SU-DHL-6 (cell line): ENCODE data around the gene CLBA1.

Source experiments
- H2AFZ ChIP-seq: fragments of 200-600 bp; sonication (generic); 2 replicates; pipeline ENCODE4 v1.6.1; 2014; ENCODE audit warnings: low read depth, mild to moderate bottlenecking, moderate library complexity, mixed read lengths, antibody characterized with exemption, low read length; ENCODE audit not compliant: severe bottlenecking
- H3F3A ChIP-seq: fragments of 200-600 bp; shearing (Covaris generic); 2 replicates; pipeline ENCODE4 v1.6.0; 2016; ENCODE audit warnings: antibody characterized with exemption, mild to moderate bottlenecking; ENCODE audit not compliant: insufficient read depth
- H3K27ac ChIP-seq: fragments of 200-600 bp; sonication (generic); 2 replicates; pipeline ENCODE4 v1.5.1; 2016; ENCODE audit warnings: low read depth, mild to moderate bottlenecking, low read length, moderate library complexity, mixed read lengths
- H3K27me3 ChIP-seq: fragments of 200-600 bp; sonication (generic), shearing (Covaris generic); 2 replicates; pipeline ENCODE4 v1.6.0; 2014; ENCODE audit warnings: mild to moderate bottlenecking, low read length
- H3K36me3 ChIP-seq: fragments of 200-600 bp; sonication (generic); 2 replicates; pipeline ENCODE4 v1.6.1; 2014; ENCODE audit warnings: mild to moderate bottlenecking, low read length, mixed read lengths
- H3K4me2 ChIP-seq: fragments of 300-600, 200-600 bp; shearing (Covaris generic), sonication (generic); 2 replicates; pipeline ENCODE4 v1.6.0; 2014; ENCODE audit warnings: low read length, low read depth, mild to moderate bottlenecking; ENCODE audit not compliant: poor library complexity, severe bottlenecking
- H3K4me3 ChIP-seq: fragments of 200-600 bp; sonication (generic); 2 replicates; pipeline ENCODE4 v1.5.1; 2014; ENCODE audit warnings: antibody characterized with exemption, low read length, mild to moderate bottlenecking, mixed read lengths; ENCODE audit not compliant: insufficient read depth, poor library complexity, severe bottlenecking
- H3K79me2 ChIP-seq: fragments of 200-600 bp; sonication (generic); 2 replicates; pipeline ENCODE4 v1.6.1; 2014; ENCODE audit warnings: mild to moderate bottlenecking, low read length, moderate library complexity; ENCODE audit not compliant: insufficient read depth
- H3K9ac ChIP-seq: fragments of 200-600 bp; sonication (generic); 2 replicates; pipeline ENCODE4 v1.7.0; 2014; ENCODE audit warnings: mild to moderate bottlenecking, low read length
- H3K9me2 ChIP-seq: fragments of 200-600 bp; sonication (generic); replicated peaks from 2 replicates; pipeline ENCODE4 v1.6.1; 2014; ENCODE audit warnings: low read length; ENCODE audit not compliant: insufficient read depth
- H3K9me3 ChIP-seq: fragments of 200-600 bp; sonication (generic); 2 replicates; pipeline ENCODE4 v1.6.1; 2014; ENCODE audit warnings: low read length, mixed read lengths; ENCODE audit not compliant: insufficient read depth
- H4K20me1 ChIP-seq: fragments of 200-600 bp; sonication (generic); 2 replicates; pipeline ENCODE4 v1.6.1; 2014; ENCODE audit warnings: low read depth, mild to moderate bottlenecking, antibody characterized with exemption, low read length, moderate library complexity, mixed read lengths
- EZH2phosphoT487 ChIP-seq: fragments of 200-600 bp; sonication (generic), shearing (Covaris generic); conservative IDR thresholded peaks from 2 replicates; pipeline ENCODE4 v1.6.1; 2018; ENCODE audit warnings: mild to moderate bottlenecking, antibody characterized with exemption, low read length, moderate library complexity, mixed read lengths
- TF ChIP-seq, protein P1 (sequence below): fragments of 200-600 bp; sonication (generic); IDR thresholded peaks from one replicate; pipeline ENCODE4 v1.5.1; 2017; ENCODE audit warnings: antibody characterized with exemption, mild to moderate bottlenecking, low read length, moderate library complexity; ENCODE audit not compliant: insufficient read depth, poor library complexity, severe bottlenecking

CLBA1 gene

DNA sequence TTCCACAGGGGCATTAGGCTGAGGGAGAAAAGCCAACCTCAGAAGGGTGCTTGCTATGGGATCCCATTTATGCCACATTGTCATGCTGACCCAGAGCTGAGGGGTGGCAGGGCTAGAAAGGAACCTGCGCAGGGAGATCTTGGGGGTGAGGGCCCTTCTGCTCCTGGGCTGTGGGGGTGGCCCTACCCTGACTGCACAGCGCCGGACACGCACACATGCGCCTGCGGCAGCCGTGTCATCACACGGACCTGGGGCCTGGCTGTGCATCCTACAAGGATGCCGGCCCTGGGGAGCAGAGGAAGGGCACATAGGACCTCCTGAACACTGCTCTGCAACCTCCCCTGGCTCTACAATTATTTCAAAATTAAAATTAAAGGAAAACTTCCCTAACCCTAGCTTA is 28.4 kb downstream of the CLBA1 start:
- Histone ChIP-seq H3K4me2 (peak overlapping the region; percentile 90), H3K36me3 (peaks cover 8% of the 10 kb centered on the region), H3K9ac (peak overlapping the region; percentile 100)

DNA sequence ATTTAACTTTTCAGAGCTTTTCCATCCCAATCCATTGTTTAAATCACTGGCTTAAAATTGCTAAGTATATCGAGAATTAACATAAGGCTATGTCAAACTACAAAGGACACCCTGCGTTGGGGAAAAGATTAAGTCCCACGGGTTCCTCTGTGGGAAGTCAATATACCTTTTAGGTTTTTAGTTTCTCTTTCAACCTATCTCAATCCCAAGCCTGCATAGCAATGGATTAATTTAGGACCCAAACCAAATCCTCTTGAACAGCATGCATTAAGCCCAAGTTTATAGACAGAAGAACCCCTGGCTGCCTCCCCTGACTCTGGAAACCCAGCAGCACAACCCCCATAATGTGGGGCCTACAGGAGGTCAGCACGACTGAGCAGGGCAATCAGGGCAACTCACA is 29.0 kb downstream of the CLBA1 start:
- Histone ChIP-seq H3K9me2 (no peaks in the 10 kb centered on the region), H3K9ac (peak overlapping the region; percentile 100), H3K4me2 (peak overlapping the region; percentile 90), H3K27me3 (no peaks in the 10 kb centered on the region), H3K36me3 (peaks cover 7% of the 10 kb centered on the region), H3F3A (peaks cover 18% of the 10 kb centered on the region), H3K27ac (peak overlapping the region; percentile 50), H3K4me3 (peak overlapping the region; percentile 37), H2AFZ (no peak overlapping the region), H3K9me3 (no peaks in the 10 kb centered on the region), H4K20me1 (peaks cover 55% of the 10 kb centered on the region), H3K79me2 (peaks cover 100% of the 10 kb centered on the region)
- TF ChIP-seq EZH2phosphoT487: no peak
- TF ChIP-seq, protein P1, sequence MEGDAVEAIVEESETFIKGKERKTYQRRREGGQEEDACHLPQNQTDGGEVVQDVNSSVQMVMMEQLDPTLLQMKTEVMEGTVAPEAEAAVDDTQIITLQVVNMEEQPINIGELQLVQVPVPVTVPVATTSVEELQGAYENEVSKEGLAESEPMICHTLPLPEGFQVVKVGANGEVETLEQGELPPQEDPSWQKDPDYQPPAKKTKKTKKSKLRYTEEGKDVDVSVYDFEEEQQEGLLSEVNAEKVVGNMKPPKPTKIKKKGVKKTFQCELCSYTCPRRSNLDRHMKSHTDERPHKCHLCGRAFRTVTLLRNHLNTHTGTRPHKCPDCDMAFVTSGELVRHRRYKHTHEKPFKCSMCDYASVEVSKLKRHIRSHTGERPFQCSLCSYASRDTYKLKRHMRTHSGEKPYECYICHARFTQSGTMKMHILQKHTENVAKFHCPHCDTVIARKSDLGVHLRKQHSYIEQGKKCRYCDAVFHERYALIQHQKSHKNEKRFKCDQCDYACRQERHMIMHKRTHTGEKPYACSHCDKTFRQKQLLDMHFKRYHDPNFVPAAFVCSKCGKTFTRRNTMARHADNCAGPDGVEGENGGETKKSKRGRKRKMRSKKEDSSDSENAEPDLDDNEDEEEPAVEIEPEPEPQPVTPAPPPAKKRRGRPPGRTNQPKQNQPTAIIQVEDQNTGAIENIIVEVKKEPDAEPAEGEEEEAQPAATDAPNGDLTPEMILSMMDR: no peak

More for the DNA sequence above, 28.4 kb downstream of the CLBA1 start:
- peak overlapping the region; percentile 50 for H3K27ac ChIP-seq
- H3K9me3 ChIP-seq: no peaks in the 10 kb centered on the region
- no peaks in the 10 kb centered on the region for H3K27me3 ChIP-seq
- H2AFZ ChIP-seq: no peak overlapping the region
- no peaks in the 10 kb centered on the region for H3K9me2 ChIP-seq
- TF ChIP-seq, protein P1: no peak
- no peak for TF ChIP-seq EZH2phosphoT487
- H4K20me1 ChIP-seq: peaks cover 56% of the 10 kb centered on the region
- H3K4me3 ChIP-seq: no peak overlapping the region
- peaks cover 100% of the 10 kb centered on the region for H3K79me2 ChIP-seq
- H3F3A ChIP-seq: peaks cover 18% of the 10 kb centered on the region

DNA sequence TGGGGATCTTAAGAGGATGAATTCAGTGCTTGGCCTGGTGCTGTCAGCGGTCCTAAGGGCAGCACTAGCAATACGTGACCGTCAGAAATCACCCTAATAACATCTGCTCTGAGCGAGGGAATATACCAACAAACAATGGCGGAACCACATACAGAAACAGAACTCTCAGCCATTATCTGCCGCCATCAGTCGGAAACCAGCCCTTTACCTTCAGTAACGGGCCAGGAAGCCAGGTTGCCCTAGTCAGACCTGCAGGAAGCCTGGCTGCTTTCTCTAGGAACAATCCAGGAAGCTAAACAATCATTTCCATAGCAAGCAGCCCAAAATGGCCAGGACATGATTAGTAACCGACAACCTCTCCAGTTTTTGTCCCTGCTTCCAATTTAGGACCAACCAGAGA is 29.7 kb downstream of the CLBA1 start:
- Histone ChIP-seq H3K36me3 (peaks cover 7% of the 10 kb centered on the region), H3K9me3 (no peaks in the 10 kb centered on the region), H3K27me3 (no peaks in the 10 kb centered on the region), H3K4me2 (peak overlapping the region; percentile 90), H3K9ac (peak overlapping the region; percentile 100), H4K20me1 (peaks cover 49% of the 10 kb centered on the region), H3F3A (peaks cover 18% of the 10 kb centered on the region), H3K27ac (peak overlapping the region; percentile 50), H2AFZ (no peak overlapping the region), H3K79me2 (peaks cover 100% of the 10 kb centered on the region), H3K9me2 (no peaks in the 10 kb centered on the region), H3K4me3 (peak overlapping the region; percentile 37)
- TF ChIP-seq EZH2phosphoT487: no peak
- TF ChIP-seq, protein P1: no peak
